Measurements from ENCODE around the gene SMAD5.

Gene SMAD5

DNA sequence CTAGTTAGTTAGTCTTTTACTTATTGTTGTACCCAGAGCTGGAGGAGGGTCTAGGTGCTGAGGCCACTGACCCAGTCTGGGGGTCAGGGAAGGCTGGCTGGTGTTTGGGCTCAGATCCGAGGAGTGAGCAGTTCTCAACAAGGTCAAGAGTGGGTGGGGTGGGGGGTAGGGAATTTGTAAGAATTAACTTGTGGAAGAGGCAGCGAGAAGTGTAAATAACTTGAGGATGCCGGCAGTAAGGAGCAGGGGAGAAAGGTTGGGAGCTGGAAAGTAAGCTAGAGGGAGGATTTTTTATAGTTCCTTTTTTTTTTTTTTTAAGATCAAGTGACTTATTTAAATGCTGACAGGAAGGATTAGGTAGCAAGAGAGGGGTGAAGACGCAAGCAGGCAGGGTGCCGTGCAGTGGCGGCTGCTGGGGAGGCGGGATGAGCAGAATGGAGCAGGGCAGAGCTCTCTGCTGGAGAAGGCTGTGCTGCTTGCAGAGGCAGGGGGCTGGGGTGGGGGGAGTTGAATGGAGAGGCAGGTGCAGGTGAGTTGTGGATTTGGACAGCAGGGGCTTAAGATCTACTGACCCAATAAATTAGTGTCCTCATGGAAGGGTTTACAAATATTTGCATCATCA is 95.6 kb downstream of the SMAD5 start:
- DNase-seq, result no peak

DNA sequence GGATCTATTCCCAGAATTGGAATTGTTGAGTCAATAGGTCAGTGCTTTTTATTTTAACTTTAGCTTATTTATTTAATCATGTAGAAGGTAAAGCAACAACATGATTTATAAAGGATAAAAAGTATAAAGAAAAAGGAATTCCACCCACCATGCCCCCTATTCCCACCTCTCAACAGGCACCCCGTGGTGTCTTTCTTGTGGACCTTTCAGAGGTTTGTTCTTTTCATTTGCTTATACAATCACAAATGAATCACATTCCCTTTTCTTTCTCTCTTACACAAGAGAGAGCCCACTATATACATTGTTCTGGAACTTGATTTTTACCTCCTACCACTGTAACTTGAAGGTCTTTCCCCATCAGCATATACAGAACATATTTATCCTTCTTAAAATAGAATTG is 97.5 kb downstream of the SMAD5 start:
- DNase-seq, result no peak

DNA sequence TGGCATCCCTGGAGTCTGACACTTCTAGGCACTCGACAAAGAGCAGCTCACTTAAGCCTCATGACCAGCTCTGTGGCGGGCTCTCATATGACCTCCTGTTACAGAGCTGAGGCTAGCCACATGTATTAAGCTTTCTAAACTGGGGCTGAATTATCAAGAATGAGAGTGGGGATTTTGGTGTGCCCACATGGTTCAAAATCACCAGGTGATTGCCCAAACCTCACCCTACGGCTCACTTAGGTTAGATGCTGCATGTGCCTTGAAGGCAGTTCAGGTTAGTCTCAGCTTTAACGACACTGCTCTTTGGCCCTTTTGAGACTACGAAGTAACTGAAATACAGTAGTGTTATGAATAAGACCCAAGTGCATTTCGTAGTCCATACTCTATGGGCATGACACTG is 99.7 kb downstream of the SMAD5 start:
- DNase-seq, result no peak
